ENCODE data around the gene PKP4. TPM values are rescaled to one million over a fixed set of nuclear protein-coding genes. Genes with fewer than 3 reads are reported as not detected.
"Not testable (repeated sequence)": the region's sequence is repeated elsewhere in the genome, so short reads cannot be mapped to it uniquely, and the experiment has no call there.

Gene PKP4
- total RNA-seq, 1 experiment from 2014 or later: 59.1 TPM

GRCh38 chr2:158699323-158699722 is 242.6 kb downstream of the PKP4 start:
- Histone ChIP-seq H3K36me3 (ENCODE audit: low read depth) (no peaks in the 10 kb centered on the region), H2AFZ (no peak overlapping the region), H3K79me2 (ENCODE audit: low read depth) (no peaks in the 10 kb centered on the region), H3K4me1 (replicated peaks; ENCODE audit: insufficient read depth) (no peaks in the 10 kb centered on the region), H3K9me3 (ENCODE audit: insufficient read depth, low read depth) (no peaks in the 10 kb centered on the region), H3K4me2 (no peak overlapping the region), H3K27me3 (ENCODE audit: insufficient read depth, low read depth) (no peaks in the 10 kb centered on the region), H4K20me1 (ENCODE audit: insufficient read depth) (no peaks in the 10 kb centered on the region), H3K4me3 (no peak overlapping the region), H3K9me2 (ENCODE audit: insufficient read depth) (no peaks in the 10 kb centered on the region), H3K27ac (no peak overlapping the region), H3F3A (ENCODE audit: insufficient read depth, low read depth) (no peaks in the 10 kb centered on the region)
- no peak for DNase-seq
- no TSS peak for BruUV-seq (replicated peaks)
- ChIA-PET POLR2A (ENCODE audit: unreplicated experiment) (no interaction called here), CTCF (no interaction called here)
- intact Hi-C loops (cut with micrococcal nuclease; ENCODE audit: unreplicated experiment): no loop called here
- TF ChIP-seq CTCF (conservative IDR thresholded peaks at IDR 0.05) (no peak), EZH2 (IDR thresholded peaks at IDR 0.05; ENCODE audit: low read depth) (no peak)

- ChIA-PET CTCF (no interaction called here), POLR2A (ENCODE audit: unreplicated experiment) (no interaction called here)
- no TSS peak for BruUV-seq (replicated peaks)
- Histone ChIP-seq H3K9me2 (ENCODE audit: insufficient read depth) (no peaks in the 10 kb centered on the region), H2AFZ (no peak overlapping the region), H3K27ac (no peak overlapping the region), H3K4me3 (no peak overlapping the region), H3K27me3 (ENCODE audit: insufficient read depth, low read depth) (no peaks in the 10 kb centered on the region), H3K4me2 (no peak overlapping the region), H3K9me3 (ENCODE audit: insufficient read depth, low read depth) (no peaks in the 10 kb centered on the region), H4K20me1 (ENCODE audit: insufficient read depth) (no peaks in the 10 kb centered on the region), H3K4me1 (replicated peaks; ENCODE audit: insufficient read depth) (no peaks in the 10 kb centered on the region), H3K36me3 (ENCODE audit: low read depth) (no peaks in the 10 kb centered on the region), H3F3A (ENCODE audit: insufficient read depth, low read depth) (no peaks in the 10 kb centered on the region), H3K79me2 (ENCODE audit: low read depth) (no peaks in the 10 kb centered on the region)
- intact Hi-C loops (cut with micrococcal nuclease; ENCODE audit: unreplicated experiment): no loop called here
- TF ChIP-seq EZH2 (IDR thresholded peaks at IDR 0.05; ENCODE audit: low read depth) (no peak), CTCF (conservative IDR thresholded peaks at IDR 0.05) (no peak)
- DNase-seq: no peak
Observed at GRCh38 chr2:158701101-158701500, 244.3 kb downstream of the PKP4 start.

DNA sequence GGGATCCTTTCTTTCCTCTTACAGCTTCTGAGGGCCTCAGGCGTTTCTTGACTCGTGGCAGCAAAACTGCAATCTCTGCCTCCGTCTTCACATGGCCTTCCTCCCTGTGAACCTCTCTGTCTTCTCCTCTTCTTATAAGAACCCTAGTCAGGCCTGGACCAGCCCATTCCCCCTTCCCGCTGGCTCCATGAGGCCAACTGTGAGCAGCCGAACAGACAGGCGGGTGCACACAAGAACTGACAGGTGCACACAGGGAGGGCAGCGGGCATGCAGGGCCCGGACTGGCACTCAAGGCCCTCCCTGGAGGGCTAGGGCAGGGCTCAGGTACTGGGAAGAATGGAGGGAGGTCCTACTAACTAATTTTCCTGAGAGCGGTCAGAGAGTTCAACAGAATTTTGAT is 246.0 kb downstream of the PKP4 start:
- no peak for TF ChIP-seq EZH2 (IDR thresholded peaks at IDR 0.05; ENCODE audit: low read depth)
- no peak for TF ChIP-seq CTCF (conservative IDR thresholded peaks at IDR 0.05)
- BruUV-seq (replicated peaks): no TSS peak
- H3K79me2 ChIP-seq (ENCODE audit: low read depth): no peaks in the 10 kb centered on the region
- H3F3A ChIP-seq (ENCODE audit: insufficient read depth, low read depth): no peaks in the 10 kb centered on the region
- no peak overlapping the region for H3K4me3 ChIP-seq
- no peaks in the 10 kb centered on the region for H3K9me2 ChIP-seq (ENCODE audit: insufficient read depth)
- H2AFZ ChIP-seq: no peak overlapping the region
- H3K27ac ChIP-seq: no peak overlapping the region
- no peaks in the 10 kb centered on the region for H4K20me1 ChIP-seq (ENCODE audit: insufficient read depth)
- ChIA-PET POLR2A (ENCODE audit: unreplicated experiment) (no interaction called here), CTCF (no interaction called here)
- no peaks in the 10 kb centered on the region for H3K36me3 ChIP-seq (ENCODE audit: low read depth)
- H3K4me1 ChIP-seq (replicated peaks; ENCODE audit: insufficient read depth): no peaks in the 10 kb centered on the region
- intact Hi-C loops (cut with micrococcal nuclease; ENCODE audit: unreplicated experiment): no loop called here
- no peaks in the 10 kb centered on the region for H3K9me3 ChIP-seq (ENCODE audit: insufficient read depth, low read depth)
- no peak for DNase-seq
- no peak overlapping the region for H3K4me2 ChIP-seq
- H3K27me3 ChIP-seq (ENCODE audit: insufficient read depth, low read depth): no peaks in the 10 kb centered on the region

GRCh38 chr2:158704724-158705465 is 248.1 kb downstream of the PKP4 start:
- H3K36me3 ChIP-seq (ENCODE audit: low read depth); H3K4me1 ChIP-seq (replicated peaks; ENCODE audit: insufficient read depth); H3K4me3 ChIP-seq; DNase-seq; POLR2A ChIA-PET (ENCODE audit: unreplicated experiment); H3K9me2 ChIP-seq (ENCODE audit: insufficient read depth); H3F3A ChIP-seq (ENCODE audit: insufficient read depth, low read depth); BruUV-seq (replicated peaks); intact Hi-C loops (cut with micrococcal nuclease; ENCODE audit: unreplicated experiment); H3K27ac ChIP-seq; H3K27me3 ChIP-seq (ENCODE audit: insufficient read depth, low read depth); H3K9me3 ChIP-seq (ENCODE audit: insufficient read depth, low read depth); CTCF ChIA-PET; H3K79me2 ChIP-seq (ENCODE audit: low read depth); H4K20me1 ChIP-seq (ENCODE audit: insufficient read depth); H3K4me2 ChIP-seq; H2AFZ ChIP-seq: not testable (repeated sequence)

Measured in PC-9 (cell line).